Loucy (cell line): Measurements from ENCODE around the gene PRRC2B.

Source experiments
- EZH2phosphoT487 ChIP-seq: fragments of 200-600 bp; IDR thresholded peaks from 2 replicates; pipeline ENCODE4 v1.6.1; 2018; ENCODE audit warnings: antibody characterized with exemption, mild to moderate bottlenecking, moderate library complexity, borderline replicate concordance
- TF ChIP-seq, protein P1 (sequence below): fragments of 200-600 bp; sonication (generic); conservative IDR thresholded peaks from 2 replicates; pipeline ENCODE4 v1.5.1; 2014; ENCODE audit warnings: mild to moderate bottlenecking, antibody characterized with exemption, low read length

DNA sequence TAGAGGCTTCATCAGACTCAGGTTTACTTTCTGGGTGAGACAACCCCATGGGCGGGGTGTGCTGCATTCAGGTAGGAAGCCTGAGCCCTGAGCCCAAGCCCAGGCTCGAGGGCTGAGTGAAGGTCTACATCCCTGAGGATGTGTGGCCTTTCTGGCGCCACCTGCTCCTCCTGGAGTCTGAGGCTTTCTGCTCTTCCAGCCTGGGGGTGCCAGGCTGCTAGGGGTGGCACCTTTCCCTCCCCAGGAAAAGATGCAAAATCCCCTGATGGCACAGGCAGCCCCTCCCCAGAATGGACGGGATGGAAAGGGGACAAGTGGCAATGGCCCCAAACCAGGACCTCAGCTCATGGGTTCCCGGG is 44.4 kb upstream of the PRRC2B start:
- TF ChIP-seq, protein P1, sequence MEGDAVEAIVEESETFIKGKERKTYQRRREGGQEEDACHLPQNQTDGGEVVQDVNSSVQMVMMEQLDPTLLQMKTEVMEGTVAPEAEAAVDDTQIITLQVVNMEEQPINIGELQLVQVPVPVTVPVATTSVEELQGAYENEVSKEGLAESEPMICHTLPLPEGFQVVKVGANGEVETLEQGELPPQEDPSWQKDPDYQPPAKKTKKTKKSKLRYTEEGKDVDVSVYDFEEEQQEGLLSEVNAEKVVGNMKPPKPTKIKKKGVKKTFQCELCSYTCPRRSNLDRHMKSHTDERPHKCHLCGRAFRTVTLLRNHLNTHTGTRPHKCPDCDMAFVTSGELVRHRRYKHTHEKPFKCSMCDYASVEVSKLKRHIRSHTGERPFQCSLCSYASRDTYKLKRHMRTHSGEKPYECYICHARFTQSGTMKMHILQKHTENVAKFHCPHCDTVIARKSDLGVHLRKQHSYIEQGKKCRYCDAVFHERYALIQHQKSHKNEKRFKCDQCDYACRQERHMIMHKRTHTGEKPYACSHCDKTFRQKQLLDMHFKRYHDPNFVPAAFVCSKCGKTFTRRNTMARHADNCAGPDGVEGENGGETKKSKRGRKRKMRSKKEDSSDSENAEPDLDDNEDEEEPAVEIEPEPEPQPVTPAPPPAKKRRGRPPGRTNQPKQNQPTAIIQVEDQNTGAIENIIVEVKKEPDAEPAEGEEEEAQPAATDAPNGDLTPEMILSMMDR = no peak
- TF ChIP-seq EZH2phosphoT487 = no peak
